HepG2 (cell line): ENCODE measurements around the gene RDH14. TPM values are rescaled to one million over a fixed set of nuclear protein-coding genes. Genes with fewer than 3 reads are reported as not detected.

Source experiments
- CHCHD3 ChIP-seq: sonication (generic); formaldehyde crosslinking; IDR thresholded peaks from 2 replicates; pipeline ENCODE4 v1.8.0; 2022; ENCODE audit warnings: mild to moderate bottlenecking, missing genetic modification reagents, moderate library complexity
- EZH2 ChIP-seq: conservative IDR thresholded peaks from 2 replicates; pipeline ENCODE4 v1.6.1; 2012; ENCODE audit warnings: mild to moderate bottlenecking, low read depth, low read length, moderate library complexity
- NKX3-1 ChIP-seq: sonication (generic); formaldehyde crosslinking; IDR thresholded peaks from 2 replicates; pipeline ENCODE4 v1.5.0; 2020; ENCODE audit warnings: missing genetic modification reagents
- NR2F6 ChIP-seq, 2 experiments: IDR thresholded peaks; 2 replicates each; pipeline ENCODE4 v1.6.1; 2016; ENCODE audit warnings: antibody characterized with exemption in 1 of 2, mild to moderate bottlenecking in 1 of 2
- PHF21A ChIP-seq: sonication (generic); formaldehyde crosslinking; IDR thresholded peaks from 2 replicates; pipeline ENCODE4 v1.5.0; 2020; ENCODE audit warnings: mild to moderate bottlenecking, missing genetic modification reagents
- SRF ChIP-seq: IDR thresholded peaks from 2 replicates; pipeline ENCODE4 v1.6.1; 2011; ENCODE audit warnings: mild to moderate bottlenecking, low read depth, low read length, moderate library complexity
- SSRP1 ChIP-seq: IDR thresholded peaks from 2 replicates; pipeline ENCODE4 v1.6.1; 2016; ENCODE audit warnings: control low read depth
- TEAD2 ChIP-seq: sonication (generic); formaldehyde crosslinking; IDR thresholded peaks from 2 replicates; pipeline ENCODE4 v1.9.0; 2021; ENCODE audit warnings: missing genetic modification reagents
- ZNF24 ChIP-seq: fragments of 450-650 bp; IDR thresholded peaks from 2 replicates; pipeline ENCODE4 v1.6.1; 2017; ENCODE audit warnings: antibody characterized with exemption, mild to moderate bottlenecking
- ZNF256 ChIP-seq: sonication (generic); formaldehyde crosslinking; conservative IDR thresholded peaks from 2 replicates; pipeline ENCODE4 v1.4.0; 2020; ENCODE audit warnings: missing genetic modification reagents
- ZNF264 ChIP-seq: sonication (generic); formaldehyde crosslinking; IDR thresholded peaks from 2 replicates; pipeline ENCODE4 v1.4.0; 2020; ENCODE audit warnings: missing genetic modification reagents
- ZNF343 ChIP-seq: sonication (generic); formaldehyde crosslinking; IDR thresholded peaks from 2 replicates; pipeline ENCODE4 v1.4.0; 2020; ENCODE audit warnings: mild to moderate bottlenecking, missing genetic modification reagents
- ZNF354B ChIP-seq: sonication (generic); formaldehyde crosslinking; IDR thresholded peaks from 2 replicates; pipeline ENCODE4 v1.8.0; 2022; ENCODE audit warnings: mild to moderate bottlenecking, missing genetic modification reagents
- ZNF598 ChIP-seq: sonication (generic); formaldehyde crosslinking; IDR thresholded peaks from 2 replicates; pipeline ENCODE4 v1.5.1; 2020; ENCODE audit warnings: mild to moderate bottlenecking, missing genetic modification reagents, borderline replicate concordance
- ZNF670 ChIP-seq: sonication (generic); formaldehyde crosslinking; IDR thresholded peaks from 2 replicates; pipeline ENCODE4 v1.8.0; 2022; ENCODE audit warnings: mild to moderate bottlenecking, missing genetic modification reagents, borderline replicate concordance
- ZNF780A ChIP-seq: sonication (generic); formaldehyde crosslinking; IDR thresholded peaks from 2 replicates; pipeline ENCODE4 v1.8.0; 2022; ENCODE audit warnings: mild to moderate bottlenecking, missing genetic modification reagents, moderate library complexity
- ZSCAN12 ChIP-seq: sonication (generic); formaldehyde crosslinking; IDR thresholded peaks from 2 replicates; pipeline ENCODE4 v1.9.0; 2021; ENCODE audit warnings: mild to moderate bottlenecking, missing genetic modification reagents
- ZSCAN25 ChIP-seq: sonication (generic); formaldehyde crosslinking; IDR thresholded peaks from 2 replicates; pipeline ENCODE4 v1.8.0; 2022; ENCODE audit warnings: mild to moderate bottlenecking, missing genetic modification reagents
- polyA plus RNA-seq, 8 experiments: library from polyadenylated mRNA; depleted of rRNA in 3 of 8; stranded (reverse) in 7 of 8; unstranded in 1 of 8; fragments of >200 nt; fragmentation: Illumina TruSeq in 4 of 8; extraction: Trizol in 4 of 8; gene quantifications; 2 replicates each; pipeline versions ENCODE4 v1.2.1 to v1.2.3, GENCODE V29; 2011 to 2016; ENCODE audit warnings: low read depth in 4 of 8, missing spikeins in 1 of 8, mixed read lengths in 1 of 8; ENCODE audit not compliant: insufficient read depth in 1 of 8
- total RNA-seq, 5 experiments: library from RNA; depleted of rRNA; stranded (reverse); fragments of >200 nt; fragmentation: Illumina TruSeq; extraction: Trizol; gene quantifications; 2 replicates each; pipeline ENCODE4 v1.2.3, GENCODE V29; 2016; ENCODE audit warnings: low read depth in 1 of 5
- TF ChIP-seq, protein P1 (sequence below): IDR thresholded peaks from 2 replicates; pipeline ENCODE4 v1.6.1; 2016; ENCODE audit warnings: missing genetic modification reagents, missing compliant biosample characterization
- TF ChIP-seq, protein P2 (sequence below): sonication (generic); formaldehyde crosslinking; IDR thresholded peaks from 2 replicates; pipeline ENCODE4 v1.5.1; 2020; ENCODE audit warnings: missing genetic modification reagents, mild to moderate bottlenecking, borderline replicate concordance
- TF ChIP-seq, protein P3 (sequence below), 2 experiments: fragments of 450-650 bp in 1 of 2; sonication (generic) in 1 of 2; formaldehyde crosslinking; IDR thresholded peaks; 2 replicates each; pipeline versions ENCODE4 v1.5.0 to v1.8.0; 2020 to 2022; ENCODE audit warnings: mild to moderate bottlenecking in 1 of 2, missing genetic modification reagents in 1 of 2
- TF ChIP-seq, protein P4 (sequence below): sonication (generic); formaldehyde crosslinking; IDR thresholded peaks from 2 replicates; pipeline ENCODE4 v1.5.1; 2020; ENCODE audit warnings: mild to moderate bottlenecking, missing genetic modification reagents, borderline replicate concordance
- TF ChIP-seq, protein P5 (sequence below): sonication (generic); formaldehyde crosslinking; IDR thresholded peaks from 2 replicates; pipeline ENCODE4 v1.8.0; 2022; ENCODE audit warnings: missing genetic modification reagents, mild to moderate bottlenecking, borderline replicate concordance

RDH14 gene
- total and polyA plus RNA-seq, 2 of the 13 experiments (the other 11 are each of a cell fraction or from before 2014, with no cell fraction given), result 27.4 to 39.9 TPM

DNA sequence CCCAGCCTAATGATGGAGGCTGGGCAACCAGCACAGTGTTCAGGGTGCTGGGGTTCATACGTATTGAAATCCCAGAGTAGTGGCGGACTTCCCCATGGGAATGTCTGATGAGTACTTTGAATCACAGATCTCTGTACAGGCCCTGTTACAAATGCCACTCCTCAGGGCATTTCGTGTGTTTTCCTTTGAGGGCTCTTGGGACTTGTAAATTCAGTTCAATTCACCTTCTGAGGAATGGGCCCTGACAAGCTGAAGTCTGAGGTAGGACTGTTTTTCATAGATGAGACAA, 288 bp upstream of the RDH14 start (continued):
- TF ChIP-seq, protein P1, sequence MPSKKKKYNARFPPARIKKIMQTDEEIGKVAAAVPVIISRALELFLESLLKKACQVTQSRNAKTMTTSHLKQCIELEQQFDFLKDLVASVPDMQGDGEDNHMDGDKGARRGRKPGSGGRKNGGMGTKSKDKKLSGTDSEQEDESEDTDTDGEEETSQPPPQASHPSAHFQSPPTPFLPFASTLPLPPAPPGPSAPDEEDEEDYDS (CRISPR knock-in tag), result 0 out of 2 replicates have a peak, but pooled peaks have one; percentile 7
- no peak for TF ChIP-seq ZNF354B (CRISPR knock-in tag)
- TF ChIP-seq, protein P2, sequence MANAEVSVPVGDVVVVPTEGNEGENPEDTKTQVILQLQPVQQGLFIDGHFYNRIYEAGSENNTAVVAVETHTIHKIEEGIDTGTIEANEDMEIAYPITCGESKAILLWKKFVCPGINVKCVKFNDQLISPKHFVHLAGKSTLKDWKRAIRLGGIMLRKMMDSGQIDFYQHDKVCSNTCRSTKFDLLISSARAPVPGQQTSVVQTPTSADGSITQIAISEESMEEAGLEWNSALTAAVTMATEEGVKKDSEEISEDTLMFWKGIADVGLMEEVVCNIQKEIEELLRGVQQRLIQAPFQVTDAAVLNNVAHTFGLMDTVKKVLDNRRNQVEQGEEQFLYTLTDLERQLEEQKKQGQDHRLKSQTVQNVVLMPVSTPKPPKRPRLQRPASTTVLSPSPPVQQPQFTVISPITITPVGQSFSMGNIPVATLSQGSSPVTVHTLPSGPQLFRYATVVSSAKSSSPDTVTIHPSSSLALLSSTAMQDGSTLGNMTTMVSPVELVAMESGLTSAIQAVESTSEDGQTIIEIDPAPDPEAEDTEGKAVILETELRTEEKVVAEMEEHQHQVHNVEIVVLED (CRISPR knock-in tag), result no peak
- no peak for TF ChIP-seq PHF21A (CRISPR knock-in tag)
- no peak for TF ChIP-seq ZNF264 (CRISPR knock-in tag)
- TF ChIP-seq, protein P3, sequence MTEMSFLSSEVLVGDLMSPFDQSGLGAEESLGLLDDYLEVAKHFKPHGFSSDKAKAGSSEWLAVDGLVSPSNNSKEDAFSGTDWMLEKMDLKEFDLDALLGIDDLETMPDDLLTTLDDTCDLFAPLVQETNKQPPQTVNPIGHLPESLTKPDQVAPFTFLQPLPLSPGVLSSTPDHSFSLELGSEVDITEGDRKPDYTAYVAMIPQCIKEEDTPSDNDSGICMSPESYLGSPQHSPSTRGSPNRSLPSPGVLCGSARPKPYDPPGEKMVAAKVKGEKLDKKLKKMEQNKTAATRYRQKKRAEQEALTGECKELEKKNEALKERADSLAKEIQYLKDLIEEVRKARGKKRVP (CRISPR knock-in tag; IDR thresholded peaks at IDR 0.05), result no peak
- no peak for TF ChIP-seq ZNF780A (CRISPR knock-in tag)
- no peak for TF ChIP-seq NKX3-1
- TF ChIP-seq TEAD2 (CRISPR knock-in tag), result no peak
- TF ChIP-seq ZNF343 (CRISPR knock-in tag), result no peak
- TF ChIP-seq SRF, result no peak
- TF ChIP-seq, protein P4, sequence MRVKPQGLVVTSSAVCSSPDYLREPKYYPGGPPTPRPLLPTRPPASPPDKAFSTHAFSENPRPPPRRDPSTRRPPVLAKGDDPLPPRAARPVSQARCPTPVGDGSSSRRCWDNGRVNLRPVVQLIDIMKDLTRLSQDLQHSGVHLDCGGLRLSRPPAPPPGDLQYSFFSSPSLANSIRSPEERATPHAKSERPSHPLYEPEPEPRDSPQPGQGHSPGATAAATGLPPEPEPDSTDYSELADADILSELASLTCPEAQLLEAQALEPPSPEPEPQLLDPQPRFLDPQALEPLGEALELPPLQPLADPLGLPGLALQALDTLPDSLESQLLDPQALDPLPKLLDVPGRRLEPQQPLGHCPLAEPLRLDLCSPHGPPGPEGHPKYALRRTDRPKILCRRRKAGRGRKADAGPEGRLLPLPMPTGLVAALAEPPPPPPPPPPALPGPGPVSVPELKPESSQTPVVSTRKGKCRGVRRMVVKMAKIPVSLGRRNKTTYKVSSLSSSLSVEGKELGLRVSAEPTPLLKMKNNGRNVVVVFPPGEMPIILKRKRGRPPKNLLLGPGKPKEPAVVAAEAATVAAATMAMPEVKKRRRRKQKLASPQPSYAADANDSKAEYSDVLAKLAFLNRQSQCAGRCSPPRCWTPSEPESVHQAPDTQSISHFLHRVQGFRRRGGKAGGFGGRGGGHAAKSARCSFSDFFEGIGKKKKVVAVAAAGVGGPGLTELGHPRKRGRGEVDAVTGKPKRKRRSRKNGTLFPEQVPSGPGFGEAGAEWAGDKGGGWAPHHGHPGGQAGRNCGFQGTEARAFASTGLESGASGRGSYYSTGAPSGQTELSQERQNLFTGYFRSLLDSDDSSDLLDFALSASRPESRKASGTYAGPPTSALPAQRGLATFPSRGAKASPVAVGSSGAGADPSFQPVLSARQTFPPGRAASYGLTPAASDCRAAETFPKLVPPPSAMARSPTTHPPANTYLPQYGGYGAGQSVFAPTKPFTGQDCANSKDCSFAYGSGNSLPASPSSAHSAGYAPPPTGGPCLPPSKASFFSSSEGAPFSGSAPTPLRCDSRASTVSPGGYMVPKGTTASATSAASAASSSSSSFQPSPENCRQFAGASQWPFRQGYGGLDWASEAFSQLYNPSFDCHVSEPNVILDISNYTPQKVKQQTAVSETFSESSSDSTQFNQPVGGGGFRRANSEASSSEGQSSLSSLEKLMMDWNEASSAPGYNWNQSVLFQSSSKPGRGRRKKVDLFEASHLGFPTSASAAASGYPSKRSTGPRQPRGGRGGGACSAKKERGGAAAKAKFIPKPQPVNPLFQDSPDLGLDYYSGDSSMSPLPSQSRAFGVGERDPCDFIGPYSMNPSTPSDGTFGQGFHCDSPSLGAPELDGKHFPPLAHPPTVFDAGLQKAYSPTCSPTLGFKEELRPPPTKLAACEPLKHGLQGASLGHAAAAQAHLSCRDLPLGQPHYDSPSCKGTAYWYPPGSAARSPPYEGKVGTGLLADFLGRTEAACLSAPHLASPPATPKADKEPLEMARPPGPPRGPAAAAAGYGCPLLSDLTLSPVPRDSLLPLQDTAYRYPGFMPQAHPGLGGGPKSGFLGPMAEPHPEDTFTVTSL (CRISPR knock-in tag), result no peak
- 0 out of 2 replicates have a peak, but pooled peaks have one; percentile 57 for TF ChIP-seq ZSCAN12 (CRISPR knock-in tag)
- no peak for TF ChIP-seq ZNF598 (CRISPR knock-in tag)
- TF ChIP-seq ZNF670 (CRISPR knock-in tag), result no peak
- no peak for TF ChIP-seq ZNF24
- no peak for TF ChIP-seq EZH2
- TF ChIP-seq NR2F6 (IDR thresholded peaks at IDR 0.05), result no peak
- TF ChIP-seq NR2F6 (CRISPR knock-in tag; IDR thresholded peaks at IDR 0.05), result no peak
- TF ChIP-seq SSRP1, result no peak
- 0 out of 2 replicates have a peak, but pooled peaks have one; percentile 75 for TF ChIP-seq ZNF256 (CRISPR knock-in tag)
- TF ChIP-seq CHCHD3 (CRISPR knock-in tag), result no peak
- TF ChIP-seq, protein P5, sequence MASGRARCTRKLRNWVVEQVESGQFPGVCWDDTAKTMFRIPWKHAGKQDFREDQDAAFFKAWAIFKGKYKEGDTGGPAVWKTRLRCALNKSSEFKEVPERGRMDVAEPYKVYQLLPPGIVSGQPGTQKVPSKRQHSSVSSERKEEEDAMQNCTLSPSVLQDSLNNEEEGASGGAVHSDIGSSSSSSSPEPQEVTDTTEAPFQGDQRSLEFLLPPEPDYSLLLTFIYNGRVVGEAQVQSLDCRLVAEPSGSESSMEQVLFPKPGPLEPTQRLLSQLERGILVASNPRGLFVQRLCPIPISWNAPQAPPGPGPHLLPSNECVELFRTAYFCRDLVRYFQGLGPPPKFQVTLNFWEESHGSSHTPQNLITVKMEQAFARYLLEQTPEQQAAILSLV (CRISPR knock-in tag), result no peak
- TF ChIP-seq ZSCAN25 (CRISPR knock-in tag), result no peak
